ENCODE data around the gene NEK6.

Gene NEK6

GRCh38 chr9:124296796-124297550, 39.2 kb downstream of the NEK6 start:
- DNase-seq (ENCODE audit: low read depth in 2 of 2) = no peak

- no peak for DNase-seq (ENCODE audit: low read depth in 2 of 2)
Measured at GRCh38 chr9:124297551-124297901, 39.8 kb downstream of the NEK6 start.

GRCh38 chr9:124297915-124298645, 40.3 kb downstream of the NEK6 start:
- DNase-seq (ENCODE audit: low read depth in 2 of 2) = no peak

- no peak for DNase-seq (ENCODE audit: low read depth in 2 of 2)
Measured at GRCh38 chr9:124298646-124299235, 41.0 kb downstream of the NEK6 start.

- DNase-seq (ENCODE audit: low read depth in 2 of 2) = no peak
Measured at GRCh38 chr9:124299515-124300090, 41.9 kb downstream of the NEK6 start.

GRCh38 chr9:124300312-124300711, 42.6 kb downstream of the NEK6 start:
- DNase-seq (ENCODE audit: low read depth in 2 of 2) = no peak

GRCh38 chr9:124302921-124303320, 45.2 kb downstream of the NEK6 start:
- DNase-seq (ENCODE audit: low read depth in 2 of 2) = no peak

GRCh38 chr9:124303762-124304161, 46.0 kb downstream of the NEK6 start:
- no peak for DNase-seq (ENCODE audit: low read depth in 2 of 2)

- no peak for DNase-seq (ENCODE audit: low read depth in 2 of 2)
Measured at GRCh38 chr9:124304285-124304684, 46.5 kb downstream of the NEK6 start.

- DNase-seq (ENCODE audit: low read depth in 2 of 2) = no peak
Measured at GRCh38 chr9:124306098-124306735, 48.5 kb downstream of the NEK6 start.

GRCh38 chr9:124307379-124308030, 49.8 kb downstream of the NEK6 start:
- DNase-seq (ENCODE audit: low read depth in 2 of 2) = no peak

- DNase-seq (ENCODE audit: low read depth in 2 of 2) = no peak
Measured at GRCh38 chr9:124308606-124309491, 51.1 kb downstream of the NEK6 start.

GRCh38 chr9:124309667-124310084, 51.9 kb downstream of the NEK6 start:
- DNase-seq (ENCODE audit: low read depth in 2 of 2) = no peak

GRCh38 chr9:124311283-124311682, 53.5 kb downstream of the NEK6 start:
- DNase-seq (ENCODE audit: low read depth in 2 of 2) = no peak

- no peak for DNase-seq (ENCODE audit: low read depth in 2 of 2)
Measured at GRCh38 chr9:124312290-124313265, 54.8 kb downstream of the NEK6 start.

GRCh38 chr9:124313940-124314339, 56.2 kb downstream of the NEK6 start:
- DNase-seq (ENCODE audit: low read depth in 2 of 2) = no peak

- DNase-seq (ENCODE audit: low read depth in 2 of 2) = no peak
Measured at GRCh38 chr9:124315882-124316281, 58.1 kb downstream of the NEK6 start.

GRCh38 chr9:124320062-124320973, 62.6 kb downstream of the NEK6 start:
- DNase-seq (ENCODE audit: low read depth in 2 of 2) = no peak
